GM23248 (cell line): ENCODE data around the gene PDZD11. TPM values are rescaled to one million over a fixed set of nuclear protein-coding genes. Genes with fewer than 3 reads are reported as not detected.
"Not testable (repeated sequence)": the region's sequence is repeated elsewhere in the genome, so short reads cannot be mapped to it uniquely, and the experiment has no call there.

ENCODE experiments used
- DNase-seq: peaks from one replicate; pipeline ENCODE4 v3.0.0-alpha.2; 2015
- H2AFZ ChIP-seq: fragments of 200-600 bp; sonication (generic); 2 replicates; pipeline ENCODE4 v1.6.1; 2016; ENCODE audit warnings: antibody characterized with exemption
- H3F3A ChIP-seq: fragments of 200-600 bp; sonication (generic); 2 replicates; pipeline ENCODE4 v1.6.1; 2016; ENCODE audit warnings: mild to moderate bottlenecking, antibody characterized with exemption, mixed run types; ENCODE audit not compliant: insufficient read depth
- H3K27ac ChIP-seq: fragments of 200-600 bp; sonication (generic); 2 replicates; pipeline ENCODE4 v1.5.1; 2016; ENCODE audit warnings: mild to moderate bottlenecking
- H3K27me3 ChIP-seq: fragments of 200-600 bp; sonication (generic); replicated peaks from 2 replicates; pipeline ENCODE4 v1.6.1; 2016; ENCODE audit warnings: mild to moderate bottlenecking; ENCODE audit not compliant: insufficient read depth
- H3K36me3 ChIP-seq: fragments of 200-600 bp; sonication (generic); 2 replicates; pipeline ENCODE4 v1.6.1; 2016; ENCODE audit warnings: low read depth, mild to moderate bottlenecking
- H3K4me1 ChIP-seq: fragments of 200-600 bp; sonication (generic); 2 replicates; pipeline ENCODE4 v1.6.1; 2016; ENCODE audit warnings: mild to moderate bottlenecking; ENCODE audit not compliant: insufficient read depth
- H3K4me2 ChIP-seq: fragments of 200-600 bp; sonication (generic); one replicate; pipeline ENCODE4 v1.6.1; 2016; ENCODE audit warnings: mild to moderate bottlenecking; ENCODE audit not compliant: unreplicated experiment
- H3K4me3 ChIP-seq: fragments of 200-600 bp; sonication (generic); 2 replicates; pipeline ENCODE4 v1.5.1; 2016; ENCODE audit warnings: mild to moderate bottlenecking
- H3K79me2 ChIP-seq: fragments of 200-600 bp; sonication (generic); 2 replicates; pipeline ENCODE4 v1.6.1; 2016; ENCODE audit warnings: mild to moderate bottlenecking; ENCODE audit not compliant: insufficient read depth
- H3K9ac ChIP-seq: fragments of 200-600 bp; sonication (generic); 2 replicates; pipeline ENCODE4 v1.6.1; 2016; ENCODE audit warnings: mild to moderate bottlenecking
- H3K9me2 ChIP-seq: fragments of 200-600 bp; sonication (generic); 2 replicates; pipeline ENCODE4 v1.6.1; 2016; ENCODE audit warnings: mixed run types, mild to moderate bottlenecking, moderate library complexity; ENCODE audit not compliant: insufficient read depth
- H3K9me3 ChIP-seq: fragments of 200-600 bp; sonication (generic); one replicate; pipeline ENCODE4 v1.6.1; 2017; ENCODE audit warnings: low read depth
- H4K20me1 ChIP-seq: fragments of 200-600 bp; sonication (generic); 2 replicates; pipeline ENCODE4 v1.6.0; 2016; ENCODE audit not compliant: insufficient read depth
- EZH2 ChIP-seq: fragments of 200-600 bp; sonication (generic); IDR thresholded peaks from 2 replicates; pipeline ENCODE4 v1.6.1; 2018; ENCODE audit warnings: antibody characterized with exemption, mild to moderate bottlenecking; ENCODE audit not compliant: insufficient read depth, poor library complexity, severe bottlenecking
- EZH2phosphoT487 ChIP-seq: fragments of 200-600 bp; sonication (generic); IDR thresholded peaks from 2 replicates; pipeline ENCODE4 v1.6.1; 2018; ENCODE audit warnings: antibody characterized with exemption, moderate library complexity, mild to moderate bottlenecking, low read depth; ENCODE audit not compliant: insufficient read depth
- WGBS, 2 experiments: methylation state at CpG; one replicate each; pipeline ENCODE4 v1.1.6; 2015 to 2017; ENCODE audit warnings: low lambda C conversion rate in 2 of 2, low coverage in 1 of 2; ENCODE audit errors: missing lambda C conversion rate in 2 of 2; 5-methylcytosine and 5-hydroxymethylcytosine counted together
- in situ Hi-C: fragments of 300-500 bp; cut with MboI; formaldehyde crosslinking; loops from 2 replicates; pipeline ENCODE4 v1.15.0; 2020
- polyA plus RNA-seq: library from polyadenylated mRNA; unstranded; fragments of >200 nt; fragmentation: Nextera tagmentation; extraction: Ambion mirVana; gene quantifications from 2 replicates; pipeline ENCODE4 v1.2.1, GENCODE V29; 2016
- total RNA-seq: library from RNA; depleted of rRNA; stranded (reverse); fragments of >200 nt; shearing (Covaris generic); gene quantifications from 2 replicates; pipeline ENCODE4 v1.2.3, GENCODE V29; 2014

The PDZD11 gene
- total and polyA plus RNA-seq, 2 experiments from 2014 or later = 59.3 to 110 TPM

GRCh38 chrX:70281951-70282350 lies 7.8 kb downstream of the PDZD11 start, which contains the start of gene RAB41:
TSS of gene RAB41 (plus strand) at chrX:70282172. CDS start at chrX:70282218, 46 bp downstream.
- Histone ChIP-seq H3K27ac (no peak within 1 kb of the TSS), H4K20me1 (no peaks in the 10 kb centered on the region)

DNA sequence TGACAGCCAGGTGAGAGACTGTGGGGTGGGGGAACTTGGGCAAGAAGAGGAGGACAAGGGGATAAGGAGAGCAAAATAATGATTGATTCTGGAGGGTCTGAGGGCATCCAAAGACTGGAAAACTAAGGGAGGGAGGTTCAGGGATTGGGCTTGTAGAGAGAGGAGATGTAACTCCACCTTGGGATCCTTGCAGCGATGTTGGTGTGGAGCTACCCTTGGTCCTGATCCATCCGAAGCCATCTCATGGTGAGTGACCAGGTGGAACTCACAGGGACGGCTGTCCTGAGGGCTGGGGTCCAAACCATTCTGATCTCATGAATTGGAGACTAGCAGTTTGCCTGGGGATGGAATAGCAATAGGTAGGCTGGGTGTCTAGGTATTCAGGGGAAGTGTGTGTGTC lies 9.2 kb downstream of the PDZD11 start:
- DNase-seq = no peak
- no peak for TF ChIP-seq EZH2
- no peak for TF ChIP-seq EZH2phosphoT487
- Histone ChIP-seq H3K4me1 (no peaks in the 10 kb centered on the region), H2AFZ (no peak overlapping the region), H3K36me3 (no peaks in the 10 kb centered on the region), H3K4me3 (no peak overlapping the region), H3K27ac (no peak overlapping the region), H3K9me2 (no peaks in the 10 kb centered on the region), H3K4me2 (no peak overlapping the region), H3K79me2 (no peaks in the 10 kb centered on the region), H3K9ac (no peak overlapping the region), H3K9me3 (no peaks in the 10 kb centered on the region), H4K20me1 (no peaks in the 10 kb centered on the region), H3K27me3 (no peaks in the 10 kb centered on the region), H3F3A (no peaks in the 10 kb centered on the region)
- WGBS, 2 experiments = 97 to 100% methylated on average over 3 of the region's 3 CpGs
- in situ Hi-C loops = no loop called here

More at GRCh38 chrX:70281951-70282350, 7.8 kb downstream of the PDZD11 start, which contains the start of gene RAB41:
- in situ Hi-C loops = no loop called here
- Histone ChIP-seq H3K27me3 (no peaks in the 10 kb centered on the region), H3K4me2 (no peak within 1 kb of the TSS), H3K9me2 (no peaks in the 10 kb centered on the region), H3K9me3 (no peaks in the 10 kb centered on the region), H3K79me2 (no peaks in the 10 kb centered on the region), H2AFZ (no peak within 1 kb of the TSS), H3K9ac (no peak within 1 kb of the TSS), H3K4me3 (no peak within 1 kb of the TSS), H3K36me3 (no peaks in the 10 kb centered on the region), H3F3A (no peaks in the 10 kb centered on the region), H3K4me1 (no peaks in the 10 kb centered on the region)
- WGBS, 2 experiments = 92 to 98% methylated on average over 8 to 21 of the region's 21 CpGs
- TF ChIP-seq EZH2phosphoT487 (no peak), EZH2 (no peak)
- DNase-seq = no peak

GRCh38 chrX:70279081-70279480 lies 10.6 kb downstream of the PDZD11 start:
- in situ Hi-C loops = no loop called here
- no peaks in the 10 kb centered on the region for H3F3A ChIP-seq
- no peaks in the 10 kb centered on the region for H3K79me2 ChIP-seq
- DNase-seq = no peak
- H2AFZ ChIP-seq = no peak overlapping the region
- H3K27ac ChIP-seq = no peak overlapping the region
- H4K20me1 ChIP-seq = no peaks in the 10 kb centered on the region
- TF ChIP-seq EZH2 (no peak), EZH2phosphoT487 (no peak)
- no peaks in the 10 kb centered on the region for H3K4me1 ChIP-seq
- H3K4me2 ChIP-seq = no peak overlapping the region
- H3K27me3 ChIP-seq = no peaks in the 10 kb centered on the region
- 88 to 99% methylated on average over 3 of the region's 3 CpGs for WGBS, 2 experiments
- H3K4me3 ChIP-seq = no peak overlapping the region
- H3K9ac ChIP-seq = no peak overlapping the region
- H3K9me2 ChIP-seq = no peaks in the 10 kb centered on the region
- no peaks in the 10 kb centered on the region for H3K9me3 ChIP-seq
- H3K36me3 ChIP-seq = no peaks in the 10 kb centered on the region

- H2AFZ ChIP-seq, H3K9ac ChIP-seq, H3K27me3 ChIP-seq, H4K20me1 ChIP-seq, H3F3A ChIP-seq, H3K27ac ChIP-seq, H3K36me3 ChIP-seq, DNase-seq, H3K9me3 ChIP-seq, in situ Hi-C loops, H3K4me3 ChIP-seq, H3K79me2 ChIP-seq, H3K9me2 ChIP-seq, H3K4me2 ChIP-seq, H3K4me1 ChIP-seq: not testable (repeated sequence)
- WGBS, 2 experiments = 81 to 90% methylated on average over 7 of the region's 7 CpGs
These were observed 15.7 kb downstream of the PDZD11 start for GRCh38 chrX:70274029-70274428.

DNA sequence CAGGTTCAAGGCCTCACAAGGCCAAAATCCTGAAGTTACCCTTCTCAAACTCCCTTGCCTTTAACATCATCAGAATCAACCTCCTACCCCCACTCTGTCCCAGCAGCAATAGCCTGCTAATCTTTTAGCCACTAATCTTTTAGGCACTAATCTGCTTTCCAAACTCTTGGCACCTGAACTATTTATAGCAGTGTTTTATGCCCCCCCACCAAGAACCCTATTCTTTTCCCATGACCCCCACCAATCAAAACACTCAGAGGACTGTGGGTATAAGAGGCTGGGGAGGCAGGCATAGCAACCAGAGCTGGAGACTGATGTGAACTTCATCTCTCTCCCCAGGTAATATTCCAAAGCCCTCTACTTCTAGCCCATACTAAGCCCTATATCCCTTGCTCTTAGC lies 21.7 kb downstream of the PDZD11 start, which contains the start of gene ARR3:
Gene ARR3 (plus strand): TSS at position 301 of the 400 bp plus-strand sequence. CDS start 1,052 bp downstream, outside the sequence.
- no peak for DNase-seq
- Histone ChIP-seq H3K4me2 (no peak within 1 kb of the TSS), H3K79me2 (no peaks in the 10 kb centered on the region), H3K9me3 (no peaks in the 10 kb centered on the region), H4K20me1 (no peaks in the 10 kb centered on the region), H3K4me3 (no peak within 1 kb of the TSS), H3F3A (no peaks in the 10 kb centered on the region), H2AFZ (no peak within 1 kb of the TSS), H3K9me2 (no peaks in the 10 kb centered on the region), H3K4me1 (no peaks in the 10 kb centered on the region), H3K27ac (no peak within 1 kb of the TSS), H3K27me3 (no peaks in the 10 kb centered on the region), H3K9ac (no peak within 1 kb of the TSS), H3K36me3 (no peaks in the 10 kb centered on the region)
- in situ Hi-C loops = no loop called here
- TF ChIP-seq EZH2phosphoT487 = no peak
- TF ChIP-seq EZH2 = no peak
